ENCODE measurements around the gene ALG3. TPM values are rescaled to one million over a fixed set of nuclear protein-coding genes. Genes with fewer than 3 reads are reported as not detected.

ALG3 gene
- total and polyA plus RNA-seq, 9 of the 15 experiments (the other 6 are each of a cell fraction or from before 2014, with no cell fraction given), result 37.5 to 107 (median 80.1) TPM

DNA sequence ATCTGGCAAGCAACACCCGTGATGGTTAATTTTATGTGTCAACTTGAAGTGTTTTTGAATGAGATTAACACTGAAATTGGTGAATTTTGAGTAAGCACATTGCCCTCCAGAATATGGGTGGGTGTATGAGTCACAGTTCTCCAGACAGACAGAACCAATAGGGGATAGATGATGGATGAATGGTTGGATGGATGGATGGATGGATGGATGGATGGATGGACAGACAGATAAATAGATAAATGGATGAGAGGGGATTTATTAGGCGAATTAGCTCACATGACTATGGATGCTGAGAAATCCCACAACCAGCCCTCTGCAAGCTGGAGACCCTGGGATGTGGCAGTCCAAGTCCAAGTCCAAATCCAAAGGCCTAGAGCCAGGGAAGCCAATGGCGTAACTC is 24.8 kb downstream of the ALG3 start (continued):
- TF ChIP-seq, protein P1, sequence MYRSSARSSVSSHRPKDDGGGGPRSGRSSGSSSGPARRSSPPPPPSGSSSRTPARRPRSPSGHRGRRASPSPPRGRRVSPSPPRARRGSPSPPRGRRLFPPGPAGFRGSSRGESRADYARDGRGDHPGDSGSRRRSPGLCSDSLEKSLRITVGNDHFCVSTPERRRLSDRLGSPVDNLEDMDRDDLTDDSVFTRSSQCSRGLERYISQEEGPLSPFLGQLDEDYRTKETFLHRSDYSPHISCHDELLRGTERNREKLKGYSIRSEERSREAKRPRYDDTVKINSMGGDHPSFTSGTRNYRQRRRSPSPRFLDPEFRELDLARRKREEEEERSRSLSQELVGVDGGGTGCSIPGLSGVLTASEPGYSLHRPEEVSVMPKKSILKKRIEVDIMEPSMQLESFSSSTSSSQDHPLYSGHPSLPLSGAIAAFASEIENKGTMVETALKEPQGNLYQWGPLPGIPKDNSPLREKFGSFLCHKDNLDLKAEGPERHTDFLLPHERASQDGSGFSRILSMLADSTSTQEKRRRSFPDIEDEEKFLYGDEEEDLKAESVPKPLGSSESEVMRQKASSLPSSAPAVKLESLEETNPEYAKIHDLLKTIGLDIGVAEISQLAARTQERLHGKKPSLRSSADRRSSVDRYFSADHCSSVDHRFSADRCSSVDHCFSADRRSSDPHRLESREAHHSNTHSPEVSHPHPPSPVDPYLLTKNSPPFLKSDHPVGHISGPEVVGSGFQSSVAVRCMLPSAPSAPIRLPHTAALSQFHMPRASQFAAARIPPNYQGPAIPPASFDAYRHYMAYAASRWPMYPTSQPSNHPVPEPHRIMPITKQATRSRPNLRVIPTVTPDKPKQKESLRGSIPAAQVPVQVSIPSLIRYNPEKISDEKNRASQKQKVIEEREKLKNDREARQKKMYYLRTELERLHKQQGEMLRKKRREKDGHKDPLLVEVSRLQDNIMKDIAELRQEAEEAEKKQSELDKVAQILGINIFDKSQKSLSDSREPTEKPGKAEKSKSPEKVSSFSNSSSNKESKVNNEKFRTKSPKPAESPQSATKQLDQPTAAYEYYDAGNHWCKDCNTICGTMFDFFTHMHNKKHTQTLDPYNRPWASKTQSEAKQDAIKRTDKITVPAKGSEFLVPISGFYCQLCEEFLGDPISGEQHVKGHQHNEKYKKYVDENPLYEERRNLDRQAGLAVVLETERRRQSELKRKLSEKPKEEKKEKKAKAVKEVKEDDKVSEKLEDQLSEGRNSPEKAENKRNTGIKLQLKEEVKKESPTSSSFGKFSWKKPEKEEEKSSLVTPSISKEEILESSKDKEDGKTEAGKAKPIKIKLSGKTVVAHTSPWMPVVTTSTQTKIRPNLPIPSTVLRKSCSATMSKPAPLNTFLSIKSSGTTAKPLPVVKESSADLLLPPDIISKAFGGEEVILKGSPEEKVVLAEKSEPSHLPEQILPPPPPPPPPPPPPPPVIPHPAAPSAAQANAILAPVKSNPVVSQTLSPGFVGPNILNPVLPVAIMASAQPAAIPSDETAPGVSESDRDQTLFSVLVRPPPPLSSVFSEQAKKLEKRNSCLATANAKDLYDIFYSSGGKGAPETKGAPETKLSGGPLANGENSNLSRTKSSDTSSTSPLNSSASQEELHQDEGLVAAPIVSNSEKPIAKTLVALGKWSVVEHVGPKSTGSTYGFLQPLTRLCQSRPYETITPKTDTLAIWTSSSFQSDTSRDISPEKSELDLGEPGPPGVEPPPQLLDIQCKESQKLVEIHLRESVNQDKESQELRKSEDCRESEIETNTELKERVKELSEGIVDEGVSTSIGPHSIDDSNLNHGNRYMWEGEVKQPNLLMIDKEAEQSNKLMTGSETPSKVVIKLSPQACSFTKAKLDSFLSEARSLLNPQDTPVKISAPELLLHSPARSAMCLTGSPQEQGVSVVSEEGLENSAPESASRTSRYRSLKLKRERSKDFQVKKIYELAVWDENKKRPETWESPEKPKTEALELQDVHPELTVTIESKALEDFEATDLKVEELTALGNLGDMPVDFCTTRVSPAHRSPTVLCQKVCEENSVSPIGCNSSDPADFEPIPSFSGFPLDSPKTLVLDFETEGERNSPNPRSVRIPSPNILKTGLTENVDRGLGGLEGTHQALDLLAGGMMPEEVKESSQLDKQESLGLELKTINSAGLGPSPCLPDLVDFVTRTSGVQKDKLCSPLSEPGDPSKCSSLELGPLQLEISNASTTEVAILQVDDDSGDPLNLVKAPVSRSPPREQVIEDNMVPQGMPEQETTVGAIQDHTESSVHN (IDR thresholded peaks at IDR 0.05; ENCODE audit: borderline replicate concordance in 1 of 2, low read depth in 1 of 2), result no peak
- no peak for TF ChIP-seq ZNF263 (CRISPR knock-in tag; IDR thresholded peaks at IDR 0.05; ENCODE audit: borderline replicate concordance)
- no peak for TF ChIP-seq C11orf30 (IDR thresholded peaks at IDR 0.05; ENCODE audit: low read depth)
- TF ChIP-seq KDM5B (IDR thresholded peaks at IDR 0.05; ENCODE audit: insufficient replicate concordance, low read depth, low read length), result no peak
- TF ChIP-seq, protein P2, sequence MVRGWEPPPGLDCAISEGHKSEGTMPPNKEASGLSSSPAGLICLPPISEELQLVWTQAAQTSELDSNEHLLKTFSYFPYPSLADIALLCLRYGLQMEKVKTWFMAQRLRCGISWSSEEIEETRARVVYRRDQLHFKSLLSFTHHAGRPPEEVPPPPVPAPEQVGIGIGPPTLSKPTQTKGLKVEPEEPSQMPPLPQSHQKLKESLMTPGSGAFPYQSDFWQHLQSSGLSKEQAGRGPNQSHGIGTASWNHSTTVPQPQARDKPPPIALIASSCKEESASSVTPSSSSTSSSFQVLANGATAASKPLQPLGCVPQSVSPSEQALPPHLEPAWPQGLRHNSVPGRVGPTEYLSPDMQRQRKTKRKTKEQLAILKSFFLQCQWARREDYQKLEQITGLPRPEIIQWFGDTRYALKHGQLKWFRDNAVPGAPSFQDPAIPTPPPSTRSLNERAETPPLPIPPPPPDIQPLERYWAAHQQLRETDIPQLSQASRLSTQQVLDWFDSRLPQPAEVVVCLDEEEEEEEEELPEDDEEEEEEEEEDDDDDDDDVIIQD (CRISPR knock-in tag; IDR thresholded peaks at IDR 0.05), result no peak
- no peak for TF ChIP-seq ZNF324 (CRISPR knock-in tag; IDR thresholded peaks at IDR 0.05)
- TF ChIP-seq, protein P3, sequence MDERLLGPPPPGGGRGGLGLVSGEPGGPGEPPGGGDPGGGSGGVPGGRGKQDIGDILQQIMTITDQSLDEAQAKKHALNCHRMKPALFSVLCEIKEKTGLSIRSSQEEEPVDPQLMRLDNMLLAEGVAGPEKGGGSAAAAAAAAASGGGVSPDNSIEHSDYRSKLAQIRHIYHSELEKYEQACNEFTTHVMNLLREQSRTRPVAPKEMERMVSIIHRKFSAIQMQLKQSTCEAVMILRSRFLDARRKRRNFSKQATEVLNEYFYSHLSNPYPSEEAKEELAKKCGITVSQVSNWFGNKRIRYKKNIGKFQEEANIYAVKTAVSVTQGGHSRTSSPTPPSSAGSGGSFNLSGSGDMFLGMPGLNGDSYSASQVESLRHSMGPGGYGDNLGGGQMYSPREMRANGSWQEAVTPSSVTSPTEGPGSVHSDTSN (CRISPR knock-in tag; IDR thresholded peaks at IDR 0.05; ENCODE audit: low read depth), result no peak
- TF ChIP-seq, protein P3 (tag; conservative IDR thresholded peaks at IDR 0.05; ENCODE audit: low read depth), result no peak
- TF ChIP-seq ZNF695 (CRISPR knock-in tag; IDR thresholded peaks at IDR 0.05), result no peak

All from K562 (cell line).